HG03342 (cell line): ENCODE data around the gene SORD.
"Not testable (repeated sequence)": the region's sequence is repeated elsewhere in the genome, so short reads cannot be mapped to it uniquely, and the experiment has no call there.

Experiments used
- ATAC-seq: cut with Tn5 transposase; IDR thresholded peaks from one replicate; pipeline ENCODE4 v1.9.1; 2021; ENCODE audit warnings: mild to moderate bottlenecking, moderate library complexity; ENCODE audit not compliant: unreplicated experiment

SORD gene

DNA sequence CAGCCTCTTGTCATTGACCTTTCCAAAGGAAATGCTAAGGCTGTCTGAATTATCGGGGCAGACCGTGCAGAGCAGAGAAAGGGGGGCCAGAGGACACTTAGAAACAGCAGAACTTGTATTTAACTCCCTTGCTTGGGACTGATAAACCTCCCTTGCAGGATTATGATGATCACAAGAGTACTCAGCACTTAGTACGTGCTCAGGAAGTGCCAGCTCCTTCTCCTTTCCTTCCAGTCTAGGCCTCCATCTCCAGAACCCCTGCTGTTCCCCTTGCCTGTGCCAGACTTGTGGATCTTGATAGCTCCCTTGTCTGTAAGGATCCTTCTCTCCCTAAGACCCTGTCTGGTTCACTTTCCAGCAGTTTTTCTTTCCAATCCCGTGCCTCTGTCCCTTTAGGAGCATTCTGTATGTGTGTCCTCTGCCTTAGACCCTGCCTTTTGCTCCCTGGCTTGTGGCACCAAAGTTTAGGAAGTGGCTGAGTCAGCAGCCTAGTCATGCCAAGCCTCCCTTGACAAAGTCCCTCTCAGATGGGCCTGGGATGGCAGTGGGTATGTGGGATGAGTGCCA lies 747 bp downstream of the SORD start:
- ATAC-seq, result no peak

DNA sequence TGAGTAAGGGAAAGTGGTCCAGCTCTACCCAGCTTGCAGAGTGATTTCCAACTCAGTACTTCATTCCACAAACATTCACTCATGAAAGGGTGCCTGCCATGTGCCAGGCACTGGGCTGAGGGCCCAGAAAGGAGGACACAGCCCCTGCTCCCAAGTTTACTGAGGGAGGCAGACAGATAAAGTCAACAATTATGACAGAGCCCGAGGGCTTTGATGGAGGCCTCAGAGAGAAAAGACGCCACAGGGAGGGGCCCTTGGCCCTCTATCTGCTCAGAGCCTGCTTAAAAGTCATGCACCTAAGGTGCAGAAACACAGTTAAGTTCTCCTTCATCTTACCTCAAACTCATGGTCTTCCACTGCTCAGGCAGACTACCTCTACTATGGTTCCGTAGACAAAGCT lies 1.7 kb downstream of the SORD start:
- ATAC-seq, result not testable (repeated sequence)

DNA sequence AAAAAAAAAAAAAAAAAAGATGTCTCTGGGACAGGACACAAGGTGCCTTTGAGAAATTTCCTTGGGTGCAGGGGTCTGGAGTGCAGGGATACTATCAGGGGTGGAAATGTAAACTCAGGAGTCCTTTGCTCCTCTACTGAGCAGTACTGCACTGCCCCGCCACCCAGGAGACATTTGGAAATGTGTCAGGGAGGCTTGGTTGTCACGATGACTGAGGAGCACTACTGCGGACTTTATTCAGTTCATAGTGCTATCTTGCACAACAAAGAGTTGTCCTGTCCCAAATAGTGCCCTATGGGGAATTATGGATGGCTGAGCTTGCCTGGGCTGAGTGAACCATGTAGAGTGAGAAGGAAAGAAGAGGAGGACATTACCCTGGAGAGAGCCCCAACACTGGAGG lies 2.6 kb downstream of the SORD start:
- ATAC-seq, result not testable (repeated sequence)

DNA sequence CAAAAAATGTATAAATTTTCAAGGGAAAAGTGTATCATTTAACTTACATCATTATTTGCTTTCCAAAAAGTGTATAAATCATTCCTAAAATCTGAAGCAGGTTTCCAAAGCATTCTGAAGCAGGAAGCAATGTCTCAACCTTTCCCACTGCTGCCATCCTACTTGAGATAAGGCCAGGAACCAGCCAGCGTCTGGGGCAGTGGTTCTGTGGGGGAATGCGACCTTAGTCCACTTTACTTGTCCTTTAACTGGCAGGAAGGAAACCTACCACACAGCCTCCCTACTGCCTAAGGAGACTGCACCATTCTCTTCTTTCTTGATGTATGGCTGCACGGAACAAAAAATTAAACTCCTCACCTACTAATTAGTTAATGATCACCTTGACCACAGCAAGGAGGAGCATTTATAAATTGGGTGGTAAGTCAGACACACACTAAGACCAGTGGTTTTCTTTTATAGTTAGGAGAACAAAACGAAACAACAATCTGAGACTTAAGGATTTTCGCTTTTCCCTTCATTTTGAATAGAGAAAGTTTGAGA lies 3.7 kb downstream of the SORD start:
- ATAC-seq, result no peak

DNA sequence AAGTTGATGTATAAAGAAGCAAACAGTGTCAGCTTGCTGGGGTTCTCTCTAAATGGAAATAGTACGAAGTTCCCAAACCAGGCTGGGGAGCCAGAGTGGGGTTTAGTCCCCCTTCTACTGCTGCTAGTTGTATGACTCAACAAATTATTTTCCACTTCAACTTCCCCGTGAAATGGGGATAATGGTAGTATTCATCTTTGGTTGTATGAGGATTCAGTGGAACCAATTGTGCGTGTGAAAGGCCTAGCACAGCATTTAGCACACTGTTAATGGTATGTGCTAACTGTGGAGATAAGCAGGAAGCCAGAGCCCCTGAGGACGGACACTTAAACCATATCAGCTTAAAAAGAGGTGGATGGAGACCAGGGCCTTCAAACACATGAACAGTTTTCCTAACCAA lies 4.2 kb downstream of the SORD start:
- ATAC-seq, result no peak

DNA sequence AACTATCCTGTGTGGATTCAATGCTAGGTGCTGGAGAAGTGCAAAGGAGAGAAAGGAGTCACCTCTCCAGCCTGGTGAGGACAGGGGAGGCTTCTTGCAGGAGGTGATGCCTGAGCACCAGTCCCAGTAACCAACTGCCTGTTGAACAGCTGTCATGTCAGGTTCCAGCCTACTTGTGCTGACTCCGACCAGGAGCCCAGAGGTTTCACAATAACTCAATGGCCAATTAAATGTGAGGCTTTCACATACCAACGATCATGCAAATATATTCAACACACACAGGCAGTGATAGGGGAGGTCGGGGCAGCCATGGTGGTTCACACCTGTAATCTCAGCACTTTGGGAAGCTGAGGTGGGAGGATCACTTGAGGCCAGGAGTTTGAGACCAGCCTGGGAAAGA lies 7.7 kb downstream of the SORD start:
- ATAC-seq, result no peak

DNA sequence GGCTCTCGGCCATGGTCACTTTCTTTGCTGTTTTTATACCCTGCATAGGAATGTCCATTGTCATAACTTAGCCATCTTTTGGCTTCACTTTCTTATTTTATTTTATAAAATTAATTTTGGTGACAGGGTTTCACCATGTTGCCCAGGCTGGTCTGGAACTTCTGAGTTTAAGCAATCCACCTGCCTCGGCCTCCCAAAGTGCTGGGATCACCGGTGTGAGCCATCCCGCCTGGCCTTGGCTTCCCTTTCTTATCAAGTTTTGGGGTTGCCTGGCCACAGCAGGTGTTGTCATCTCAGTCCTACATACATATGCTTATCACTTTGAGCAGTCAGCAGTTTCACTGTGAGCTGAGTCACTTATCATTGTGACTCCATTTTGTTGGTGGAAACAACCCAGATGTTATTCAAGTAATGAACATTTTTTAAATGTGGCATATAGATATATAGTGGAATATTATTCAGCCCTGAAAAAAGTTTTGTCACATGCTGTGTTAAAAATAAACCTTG lies 8.6 kb downstream of the SORD start:
- not testable (repeated sequence) for ATAC-seq

DNA sequence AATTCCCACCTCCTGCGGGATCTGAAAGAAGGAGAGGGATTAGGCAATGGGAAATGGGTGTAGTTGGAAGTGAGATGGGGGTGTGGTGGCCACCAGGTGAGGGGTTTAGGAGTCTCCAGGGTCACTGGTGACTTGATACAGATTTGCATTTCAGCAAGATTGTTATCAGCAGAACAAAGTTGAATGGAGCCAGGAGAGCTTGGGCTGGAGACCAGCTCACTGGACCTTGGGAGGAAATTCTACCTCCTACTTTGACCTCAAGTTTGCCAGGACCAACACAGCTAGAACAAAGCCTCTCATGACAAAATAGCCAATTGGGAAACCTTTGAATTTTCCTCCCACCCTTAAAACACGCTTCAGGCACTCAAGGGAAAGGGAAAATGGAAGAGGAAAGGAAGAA lies 9.5 kb downstream of the SORD start:
- ATAC-seq, result not testable (repeated sequence)

DNA sequence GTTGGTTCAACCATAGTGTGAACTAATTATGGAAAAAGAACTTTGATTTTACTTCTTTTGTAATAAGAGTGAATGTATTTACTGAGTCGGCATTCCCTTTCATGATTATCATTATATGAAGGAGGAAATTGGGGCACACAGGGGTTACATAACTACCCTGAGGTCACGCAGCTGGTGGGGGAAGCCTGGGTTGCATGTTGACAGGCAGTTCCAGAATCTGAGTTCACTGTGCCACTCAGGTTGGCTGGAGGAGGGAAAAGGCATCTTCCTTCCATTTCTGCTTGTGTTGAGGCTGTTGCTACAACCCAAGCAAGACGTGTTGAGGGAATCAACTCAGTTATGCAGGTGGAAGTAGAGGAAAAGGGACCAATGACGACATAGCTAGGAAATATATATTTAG lies 11.1 kb downstream of the SORD start:
- not testable (repeated sequence) for ATAC-seq

DNA sequence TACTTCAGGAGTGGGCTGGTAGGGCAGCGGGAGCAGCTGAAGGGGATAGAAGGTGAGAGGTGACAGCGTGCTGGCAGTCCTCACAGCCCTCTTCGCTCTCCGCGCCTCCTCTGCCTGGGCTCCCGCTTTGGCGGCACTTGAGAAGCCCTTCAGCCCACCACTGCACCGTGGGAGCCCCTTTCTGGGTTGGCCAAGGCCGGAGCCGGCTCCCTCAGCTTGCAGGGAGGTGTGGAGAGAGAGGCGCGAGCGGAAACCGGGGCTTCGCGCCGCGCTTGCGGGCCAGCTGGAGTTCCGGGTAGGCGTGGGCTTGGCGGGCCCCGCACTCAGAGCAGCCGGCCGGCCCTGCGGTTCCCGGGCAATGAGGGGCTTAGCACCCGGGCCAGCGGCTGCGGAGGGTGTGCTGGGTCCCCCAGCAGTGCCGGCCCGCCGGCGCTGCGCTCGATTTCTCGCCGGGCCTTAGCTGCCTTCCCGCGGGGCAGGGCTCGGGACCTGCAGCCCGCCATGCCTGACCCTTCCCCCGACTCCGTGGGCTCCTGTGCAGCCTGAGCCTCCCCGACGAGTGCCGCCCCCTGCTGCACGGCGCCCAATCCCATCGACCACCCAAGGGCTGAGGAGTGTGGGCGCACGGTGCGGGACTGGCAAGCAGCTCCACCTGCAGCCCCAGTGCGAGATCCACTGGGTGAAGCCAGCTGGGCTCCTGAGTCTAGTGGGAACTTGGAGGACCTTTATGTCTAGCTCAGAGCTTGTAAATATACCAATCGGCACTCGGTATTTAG lies 11.8 kb downstream of the SORD start:
- ATAC-seq, result not testable (repeated sequence)

DNA sequence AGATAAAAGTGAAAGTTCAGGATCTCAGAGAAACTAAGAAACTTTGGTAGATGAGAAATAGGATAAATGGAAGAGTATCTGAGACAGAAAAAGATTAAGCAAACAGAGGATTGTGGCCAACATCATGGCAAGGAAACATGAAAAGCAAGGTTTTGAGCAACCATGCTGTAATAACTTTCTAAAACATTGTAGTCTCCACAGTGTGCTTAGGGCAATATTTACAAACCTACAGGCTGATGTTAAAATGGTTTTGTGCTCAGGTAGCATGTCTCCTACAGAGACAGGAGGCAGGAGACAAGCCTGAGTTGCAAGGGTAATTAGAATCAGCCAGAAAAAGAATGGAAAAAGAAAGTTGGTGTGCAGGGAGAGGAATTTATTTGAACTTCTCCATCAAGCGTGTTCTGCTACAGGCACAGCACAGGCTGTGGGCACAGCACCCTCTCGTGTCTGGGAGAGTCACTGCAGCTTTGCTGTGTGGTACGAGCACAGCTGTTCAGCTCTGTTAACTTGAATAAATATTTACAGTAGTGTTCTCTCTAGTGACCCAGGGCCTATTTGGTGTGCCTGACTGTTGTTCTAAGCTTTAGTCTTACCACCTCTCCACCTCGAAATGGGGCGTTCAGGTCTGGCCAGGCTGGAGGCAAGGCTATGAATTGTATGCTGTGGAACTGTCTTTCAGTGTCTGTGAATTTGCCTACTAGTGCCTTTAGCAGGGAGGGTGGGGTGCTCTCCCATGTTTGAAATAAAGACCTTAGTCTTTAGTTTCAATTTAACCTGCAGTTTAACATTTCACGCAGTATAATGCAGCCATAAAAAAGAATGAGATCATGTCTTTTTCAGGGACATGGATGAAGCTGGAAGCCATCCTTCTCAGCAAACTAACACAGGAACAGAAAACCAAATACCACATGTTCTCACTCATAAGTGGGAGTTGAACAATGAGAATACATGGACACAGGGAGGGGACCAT lies 14.1 kb downstream of the SORD start:
- ATAC-seq, result peak; percentile 88

DNA sequence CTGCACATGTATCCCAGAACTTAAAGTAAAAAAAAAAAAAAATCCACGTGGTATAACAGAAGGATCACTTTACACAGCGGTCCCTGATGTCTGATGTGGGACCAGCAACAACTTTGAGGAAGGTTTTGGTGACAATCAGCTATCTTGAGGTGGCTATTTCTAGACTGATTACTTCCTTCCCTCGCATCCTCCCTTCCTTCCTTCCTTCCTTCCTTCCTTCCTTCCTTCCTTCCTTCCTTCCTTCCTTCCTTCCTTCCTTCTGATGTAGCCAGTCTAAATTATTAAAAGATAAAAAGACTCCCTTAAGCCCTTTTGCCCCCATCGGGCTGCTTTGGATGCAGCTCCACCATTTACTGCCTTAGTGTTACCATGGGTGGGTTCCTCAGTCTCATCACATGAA lies 14.9 kb downstream of the SORD start:
- no peak for ATAC-seq

DNA sequence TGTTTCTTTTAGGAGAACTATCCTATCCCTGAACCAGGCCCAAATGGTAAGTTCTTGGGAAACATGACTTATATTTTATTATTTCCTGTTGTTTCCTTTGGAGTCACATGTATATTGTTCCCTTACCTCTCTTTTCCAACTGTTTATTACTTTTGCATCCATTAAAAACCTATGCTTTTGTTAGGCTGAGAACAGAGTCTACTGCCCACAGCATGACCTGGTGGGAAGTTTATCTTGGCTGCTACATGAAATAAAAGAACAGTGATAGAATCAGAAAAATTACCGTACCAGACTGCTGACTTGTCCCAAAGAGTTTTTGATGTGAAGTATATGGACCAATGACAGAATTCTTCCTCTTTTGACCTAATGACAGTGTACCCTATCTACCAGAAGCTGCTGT lies 17.4 kb downstream of the SORD start:
- not testable (repeated sequence) for ATAC-seq

DNA sequence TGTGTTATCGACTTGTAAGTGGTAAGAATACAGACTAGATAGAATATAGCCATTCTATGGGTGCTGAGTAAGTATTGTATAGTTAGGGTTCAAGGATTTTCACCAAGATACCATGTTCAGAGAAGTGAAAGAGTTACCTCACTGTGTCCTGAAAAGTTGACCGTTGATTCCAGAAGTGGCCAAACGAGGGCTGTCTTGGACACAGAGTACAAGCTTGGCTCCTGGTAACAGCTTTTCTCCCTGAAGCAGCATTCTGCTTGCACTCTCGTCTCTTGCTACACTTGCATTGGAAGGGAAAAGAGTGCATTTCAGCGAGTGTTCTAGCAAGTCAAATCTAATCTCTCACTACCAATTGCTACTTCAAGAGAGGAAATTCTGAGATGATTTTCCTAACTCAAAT lies 18.5 kb downstream of the SORD start:
- not testable (repeated sequence) for ATAC-seq

DNA sequence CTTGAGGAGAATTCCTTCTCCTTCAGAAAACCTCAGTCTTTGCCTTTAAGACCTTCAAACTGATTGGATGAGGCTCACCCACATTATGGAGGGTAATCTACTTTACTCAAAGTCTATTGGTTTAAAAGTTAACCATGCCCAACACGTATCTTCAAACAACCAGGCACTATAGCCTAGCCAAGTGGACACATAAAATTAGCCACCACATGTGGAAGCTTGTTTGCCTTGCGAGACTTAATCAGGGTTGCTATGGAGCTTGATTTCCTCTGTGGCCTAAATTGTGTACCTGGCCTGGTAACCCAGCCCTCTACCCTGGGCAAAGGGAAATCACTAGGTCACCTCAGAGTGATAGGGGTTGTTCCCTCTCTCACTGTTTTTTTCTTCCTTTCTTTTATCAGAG lies 19.9 kb downstream of the SORD start:
- ATAC-seq, result not testable (repeated sequence)

DNA sequence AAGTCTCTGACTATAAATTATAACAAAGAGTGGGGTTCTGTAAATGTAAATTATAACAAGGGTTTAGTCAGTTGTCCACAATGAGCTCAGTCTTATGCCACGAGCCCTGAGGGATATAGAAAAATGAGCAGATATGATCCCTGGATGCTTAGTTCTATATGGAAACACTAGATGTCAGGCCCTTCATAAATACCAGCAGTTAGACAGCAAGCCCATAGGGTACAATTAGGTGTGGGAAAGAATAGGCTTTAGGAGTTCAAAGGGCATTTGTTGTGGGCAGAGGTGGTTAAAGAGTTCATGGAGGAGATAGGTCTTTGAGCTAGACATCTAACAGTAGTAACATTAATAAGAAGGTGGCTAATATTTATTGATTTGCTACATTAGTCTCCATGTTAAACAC lies 21.3 kb downstream of the SORD start:
- ATAC-seq, result not testable (repeated sequence)

DNA sequence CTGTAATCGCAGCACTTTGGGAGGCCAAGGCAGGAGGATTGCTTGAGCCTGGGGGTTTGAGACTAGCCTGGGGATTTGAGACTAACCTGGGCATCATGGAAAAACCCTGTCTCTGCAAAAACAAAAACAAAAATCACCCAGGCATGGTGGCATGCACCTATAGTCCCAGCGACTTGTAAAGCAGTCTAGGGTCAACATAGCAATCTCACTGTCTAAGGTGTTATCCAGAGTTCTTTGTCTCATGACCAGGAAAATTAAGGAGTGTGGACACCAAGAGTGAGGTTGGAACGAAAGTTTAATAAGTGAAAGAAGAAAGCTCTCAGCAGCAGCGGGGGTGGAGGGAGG lies 25.4 kb downstream of the SORD start:
- ATAC-seq, result not testable (repeated sequence)

DNA sequence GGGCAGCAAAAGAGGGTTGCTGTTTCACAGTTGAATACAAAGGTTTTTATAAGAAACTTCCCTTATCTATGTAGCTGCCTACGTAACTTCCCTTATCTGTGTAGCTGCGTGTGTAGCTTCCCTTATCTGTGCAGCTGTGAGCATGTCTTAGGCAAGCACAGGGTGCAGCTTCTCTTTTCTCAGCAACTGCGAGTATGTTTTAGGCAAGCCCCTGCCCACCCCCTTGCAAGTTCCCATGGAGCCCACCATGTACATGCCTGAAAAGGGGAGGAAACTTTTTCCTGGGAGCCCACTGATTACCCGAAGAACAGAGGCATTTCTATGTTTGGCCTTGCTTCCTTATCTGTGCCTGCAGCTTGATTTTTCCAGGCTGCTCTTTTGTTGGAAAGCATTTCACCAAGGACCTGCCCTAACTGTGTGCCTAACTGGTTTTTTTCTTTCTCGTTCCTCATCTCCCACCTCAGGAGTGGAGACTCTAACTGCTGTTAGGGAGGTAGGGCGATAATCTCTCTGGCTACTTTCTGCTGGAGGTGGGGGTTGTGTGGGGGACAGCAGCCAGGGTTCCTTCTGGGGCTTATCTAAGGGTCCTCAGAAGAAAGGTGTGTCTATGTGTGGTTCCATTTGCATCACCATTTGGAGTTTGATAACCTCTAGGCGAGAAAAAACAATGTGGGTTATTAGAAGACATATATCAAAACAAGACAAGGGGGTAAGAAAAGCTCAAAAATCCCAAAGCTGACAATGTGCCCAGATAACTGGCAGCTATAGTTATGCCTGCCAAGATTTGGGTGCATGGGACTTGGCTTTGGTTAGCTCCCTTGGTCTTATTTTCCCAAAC lies 26.0 kb downstream of the SORD start:
- no peak for ATAC-seq

DNA sequence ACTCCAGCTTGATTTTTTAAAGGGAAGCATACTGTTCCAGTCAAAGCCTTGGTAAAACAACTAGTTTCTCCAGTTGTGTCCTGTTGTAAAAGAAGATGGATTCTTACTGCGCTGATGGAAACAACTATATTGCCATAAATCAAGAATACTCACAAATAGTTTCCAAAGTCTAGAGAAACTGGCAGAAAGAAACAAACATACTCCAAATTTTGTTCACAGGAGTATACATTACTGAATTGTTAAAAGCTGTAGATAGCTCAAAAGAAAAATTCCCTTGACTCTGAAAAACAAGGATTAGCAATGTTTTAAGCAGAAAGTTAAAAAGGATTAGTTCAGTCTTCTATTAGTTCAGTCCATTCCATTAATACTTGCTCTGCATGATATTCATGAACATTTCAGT lies 27.6 kb downstream of the SORD start:
- no peak for ATAC-seq

DNA sequence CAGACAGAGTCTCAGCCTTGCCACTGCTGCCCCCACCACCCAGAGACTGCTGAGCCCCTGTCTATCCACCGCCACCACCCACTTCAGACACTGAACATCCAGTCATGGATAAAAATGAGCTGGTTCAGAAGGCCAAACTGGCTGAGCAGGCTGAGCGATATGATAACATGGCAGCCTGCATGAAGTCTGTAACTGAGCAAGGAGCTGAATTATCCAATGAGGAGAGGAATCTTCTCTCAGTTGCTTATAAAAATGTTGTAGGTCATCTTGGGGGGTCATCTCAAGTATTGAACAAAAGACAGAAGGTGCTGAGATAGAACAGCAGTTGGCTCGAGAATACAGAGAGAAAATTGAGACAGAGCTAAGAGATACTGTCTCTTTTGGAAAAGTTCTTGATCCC lies 29.7 kb downstream of the SORD start:
- not testable (repeated sequence) for ATAC-seq
